Measurements from ENCODE around the gene KIF12.
"Not testable (repeated sequence)": the region's sequence is repeated elsewhere in the genome, so short reads cannot be mapped to it uniquely, and the experiment has no call there.

Gene KIF12

GRCh38 chr9:114048533-114049415, 50.3 kb downstream of the KIF12 start:
- TF ChIP-seq, protein P1, sequence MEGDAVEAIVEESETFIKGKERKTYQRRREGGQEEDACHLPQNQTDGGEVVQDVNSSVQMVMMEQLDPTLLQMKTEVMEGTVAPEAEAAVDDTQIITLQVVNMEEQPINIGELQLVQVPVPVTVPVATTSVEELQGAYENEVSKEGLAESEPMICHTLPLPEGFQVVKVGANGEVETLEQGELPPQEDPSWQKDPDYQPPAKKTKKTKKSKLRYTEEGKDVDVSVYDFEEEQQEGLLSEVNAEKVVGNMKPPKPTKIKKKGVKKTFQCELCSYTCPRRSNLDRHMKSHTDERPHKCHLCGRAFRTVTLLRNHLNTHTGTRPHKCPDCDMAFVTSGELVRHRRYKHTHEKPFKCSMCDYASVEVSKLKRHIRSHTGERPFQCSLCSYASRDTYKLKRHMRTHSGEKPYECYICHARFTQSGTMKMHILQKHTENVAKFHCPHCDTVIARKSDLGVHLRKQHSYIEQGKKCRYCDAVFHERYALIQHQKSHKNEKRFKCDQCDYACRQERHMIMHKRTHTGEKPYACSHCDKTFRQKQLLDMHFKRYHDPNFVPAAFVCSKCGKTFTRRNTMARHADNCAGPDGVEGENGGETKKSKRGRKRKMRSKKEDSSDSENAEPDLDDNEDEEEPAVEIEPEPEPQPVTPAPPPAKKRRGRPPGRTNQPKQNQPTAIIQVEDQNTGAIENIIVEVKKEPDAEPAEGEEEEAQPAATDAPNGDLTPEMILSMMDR (IDR thresholded peaks at IDR 0.05), result no peak
- Histone ChIP-seq H3K27me3 (no peaks in the 10 kb centered on the region), H3K4me3 (ENCODE audit: low read depth in 1 of 2, low read length in 1 of 2) (no peak overlapping the region), H3K4me1 (ENCODE audit: control insufficient read depth in 1 of 2, insufficient read depth in 1 of 2, low read depth in 1 of 2, low read length in 1 of 2) (no peaks in the 10 kb centered on the region), H3K9me3 (no peaks in the 10 kb centered on the region), H3K27ac (no peak overlapping the region), H3K36me3 (no peaks in the 10 kb centered on the region)

- H3K4me1 ChIP-seq (ENCODE audit: control insufficient read depth in 1 of 2, insufficient read depth in 1 of 2, low read depth in 1 of 2, low read length in 1 of 2), result no peaks in the 10 kb centered on the region
- no peaks in the 10 kb centered on the region for H3K36me3 ChIP-seq
- H3K27ac ChIP-seq, result no peak overlapping the region
- no peak overlapping the region for H3K4me3 ChIP-seq (ENCODE audit: low read depth in 1 of 2, low read length in 1 of 2)
- H3K9me3 ChIP-seq, result no peaks in the 10 kb centered on the region
- no peaks in the 10 kb centered on the region for H3K27me3 ChIP-seq
- TF ChIP-seq, protein P1 (IDR thresholded peaks at IDR 0.05), result no peak
Measured at GRCh38 chr9:114047717-114048116, 51.4 kb downstream of the KIF12 start.

DNA sequence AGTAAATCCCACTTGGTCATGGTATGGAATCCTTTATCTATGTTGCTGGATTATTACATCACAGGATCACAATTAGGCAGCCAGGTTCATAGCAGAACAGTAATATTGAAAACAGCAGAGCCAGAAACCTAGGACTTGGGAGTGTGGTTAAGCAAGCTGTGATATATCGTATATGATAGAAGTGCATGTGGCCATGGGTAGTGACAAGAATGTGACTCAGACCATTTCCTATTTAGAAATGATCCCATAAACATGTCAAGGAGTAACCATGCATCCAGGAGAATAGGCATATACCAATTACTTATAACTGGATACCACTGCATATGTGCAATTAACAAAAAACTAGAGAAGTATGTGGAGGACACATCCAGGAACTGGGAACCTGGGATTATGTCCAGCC, 52.2 kb downstream of the KIF12 start:
- Histone ChIP-seq H3K36me3 (no peaks in the 10 kb centered on the region), H3K9me3 (no peaks in the 10 kb centered on the region)
- TF ChIP-seq, protein P1 (IDR thresholded peaks at IDR 0.05), result no peak

DNA sequence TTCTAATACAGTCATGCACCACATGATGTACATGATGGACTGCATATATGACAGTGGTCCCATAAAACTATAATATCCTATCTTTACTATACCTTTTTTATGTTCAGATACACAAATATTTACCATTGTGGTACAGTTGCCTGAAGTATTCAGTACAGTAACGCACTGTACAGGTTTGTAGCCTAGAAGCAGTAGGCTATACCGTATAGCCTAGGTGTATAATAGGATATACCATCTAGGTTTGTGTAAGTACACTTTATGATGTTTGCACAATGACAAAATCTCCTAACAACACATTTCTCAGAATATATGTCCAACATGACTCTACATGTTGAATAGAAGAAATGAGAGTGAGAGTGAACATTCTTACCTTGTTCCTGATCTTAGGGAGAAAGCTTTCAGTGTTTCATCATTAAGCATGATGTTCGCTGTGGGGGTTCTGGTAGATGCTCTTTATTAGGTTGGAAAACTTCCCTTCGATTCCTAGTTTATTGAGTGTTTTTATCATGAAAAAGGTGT, 52.8 kb downstream of the KIF12 start:
- no peak overlapping the region for H3K4me3 ChIP-seq (ENCODE audit: low read depth in 1 of 2, low read length in 1 of 2)
- H3K36me3 ChIP-seq, result no peaks in the 10 kb centered on the region
- H3K27ac ChIP-seq, result no peak overlapping the region
- TF ChIP-seq, protein P1 (IDR thresholded peaks at IDR 0.05), result no peak
- no peaks in the 10 kb centered on the region for H3K4me1 ChIP-seq (ENCODE audit: control insufficient read depth in 1 of 2, insufficient read depth in 1 of 2, low read depth in 1 of 2, low read length in 1 of 2)
- no peaks in the 10 kb centered on the region for H3K9me3 ChIP-seq
- no peaks in the 10 kb centered on the region for H3K27me3 ChIP-seq

More for the DNA sequence above, 52.2 kb downstream of the KIF12 start:
- no peaks in the 10 kb centered on the region for H3K4me1 ChIP-seq (ENCODE audit: control insufficient read depth in 1 of 2, insufficient read depth in 1 of 2, low read depth in 1 of 2, low read length in 1 of 2)
- no peaks in the 10 kb centered on the region for H3K27me3 ChIP-seq
- no peak overlapping the region for H3K4me3 ChIP-seq (ENCODE audit: low read depth in 1 of 2, low read length in 1 of 2)
- no peak overlapping the region for H3K27ac ChIP-seq

DNA sequence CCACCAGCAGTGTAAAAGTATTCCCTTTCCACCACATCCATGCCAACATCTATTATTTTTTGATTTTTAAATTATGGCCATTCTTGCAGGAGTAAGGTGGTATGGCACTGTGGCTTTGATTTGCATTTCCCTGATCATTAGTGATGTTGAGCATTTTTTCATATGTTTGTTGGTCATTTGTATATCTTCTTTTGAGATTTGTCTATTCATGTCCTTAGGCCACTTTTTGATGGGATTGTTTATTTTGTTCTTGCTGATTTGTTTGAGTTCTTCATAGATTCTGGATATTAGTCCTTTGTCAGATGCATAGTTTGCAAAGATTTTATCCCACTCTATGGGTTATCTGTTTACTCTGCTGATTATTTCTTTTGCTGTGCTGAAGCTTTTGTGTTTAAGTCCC, 55.4 kb downstream of the KIF12 start:
- not testable (repeated sequence) for H3K9me3 ChIP-seq; H3K36me3 ChIP-seq; H3K4me3 ChIP-seq (ENCODE audit: low read depth in 1 of 2, low read length in 1 of 2); H3K27ac ChIP-seq; H3K4me1 ChIP-seq (ENCODE audit: control insufficient read depth in 1 of 2, insufficient read depth in 1 of 2, low read depth in 1 of 2, low read length in 1 of 2); H3K27me3 ChIP-seq
